ENCODE results near the gene ZNF300.
"Not testable (repeated sequence)": the region's sequence is repeated elsewhere in the genome, so short reads cannot be mapped to it uniquely, and the experiment has no call there.

Gene ZNF300

GRCh38 chr5:150904479-150905311 lies at the start of gene ZNF300:
Gene ZNF300 (minus strand): TSS chr5:150904980. CDS start chr5:150903155, 1,825 bp downstream.
- DNase-seq (ENCODE audit: low read depth, low spot score), result peak; percentile 87

- DNase-seq (ENCODE audit: low read depth, low spot score), result no peak
Observed at GRCh38 chr5:150948539-150948938, 43.8 kb upstream of the ZNF300 start.

GRCh38 chr5:150946351-150946905 lies 41.6 kb upstream of the ZNF300 start:
- DNase-seq (ENCODE audit: low read depth, low spot score), result peak; percentile 86

- no peak for DNase-seq (ENCODE audit: low read depth, low spot score)
Observed at GRCh38 chr5:150945947-150946346, 41.2 kb upstream of the ZNF300 start.

- DNase-seq (ENCODE audit: low read depth, low spot score), result no peak
Observed at GRCh38 chr5:150945486-150945885, 40.7 kb upstream of the ZNF300 start.

GRCh38 chr5:150931368-150931965 lies 26.7 kb upstream of the ZNF300 start:
- DNase-seq (ENCODE audit: low read depth, low spot score), result no peak

GRCh38 chr5:150918613-150919012 lies 13.8 kb upstream of the ZNF300 start:
- no peak for DNase-seq (ENCODE audit: low read depth, low spot score)

- no peak for DNase-seq (ENCODE audit: low read depth, low spot score)
Observed at GRCh38 chr5:150912312-150912814, 7.6 kb upstream of the ZNF300 start.

- DNase-seq (ENCODE audit: low read depth, low spot score), result no peak
Observed at GRCh38 chr5:150905312-150905683, 518 bp upstream of the ZNF300 start.

GRCh38 chr5:150901446-150901845 lies 3.3 kb downstream of the ZNF300 start:
- no peak for DNase-seq (ENCODE audit: low read depth, low spot score)

GRCh38 chr5:150895431-150896428 lies 9.1 kb downstream of the ZNF300 start:
- no peak for DNase-seq (ENCODE audit: low read depth, low spot score)

- no peak for DNase-seq (ENCODE audit: low read depth, low spot score)
Observed at GRCh38 chr5:150879358-150879757, 25.4 kb downstream of the ZNF300 start.

- no peak for DNase-seq (ENCODE audit: low read depth, low spot score)
Observed at GRCh38 chr5:150862070-150862469, 42.7 kb downstream of the ZNF300 start.

- DNase-seq (ENCODE audit: low read depth, low spot score), result no peak
Observed at GRCh38 chr5:150860246-150860821, 44.4 kb downstream of the ZNF300 start.

- DNase-seq (ENCODE audit: low read depth, low spot score), result not testable (repeated sequence)
Observed at GRCh38 chr5:150856700-150857099, 48.1 kb downstream of the ZNF300 start.

- DNase-seq (ENCODE audit: low read depth, low spot score), result no peak
Observed at GRCh38 chr5:150853561-150853960, 51.2 kb downstream of the ZNF300 start.

GRCh38 chr5:150851039-150851438 lies 53.7 kb downstream of the ZNF300 start:
- no peak for DNase-seq (ENCODE audit: low read depth, low spot score)

- no peak for DNase-seq (ENCODE audit: low read depth, low spot score)
Observed at GRCh38 chr5:150848271-150848670, 56.5 kb downstream of the ZNF300 start.

GRCh38 chr5:150847334-150847695 lies 57.5 kb downstream of the ZNF300 start:
- no peak for DNase-seq (ENCODE audit: low read depth, low spot score)

- DNase-seq (ENCODE audit: low read depth, low spot score), result peak; percentile 34
Observed at GRCh38 chr5:150846654-150847333, 58.0 kb downstream of the ZNF300 start.

- DNase-seq (ENCODE audit: low read depth, low spot score), result not testable (repeated sequence)
Observed at GRCh38 chr5:150846308-150846653, 58.5 kb downstream of the ZNF300 start, which contains the start of gene IRGM. Gene IRGM (plus strand): TSS chr5:150846521. CDS start chr5:150848124, 1,603 bp downstream.
